Body of pancreas (tissue), 4 donors: Measurements from ENCODE around the gene TMEM92.

Experiments
- CTCF ChIP-seq, 7 experiments: fragments of 450-650 bp in 4 of 7; fragments of 200-600 bp in 3 of 7; sonication (generic) in 3 of 7; IDR thresholded peaks; one replicate each; pipeline ENCODE4 v1.5.1; 2016 to 2019; ENCODE audit warnings: antibody characterized with exemption in 7 of 7
- POLR2A ChIP-seq, 3 donors: fragments of 450-650 bp; IDR thresholded peaks; one replicate each; pipeline ENCODE4 v1.6.1; 2016; ENCODE audit warnings: antibody characterized with exemption in 3 of 3, mild to moderate bottlenecking in 2 of 3

- TF ChIP-seq CTCF (IDR thresholded peaks at IDR 0.05) (no peak), POLR2A (IDR thresholded peaks at IDR 0.05) (no peak)
Measured at GRCh38 chr17:50319306-50320004, 45.2 kb downstream of the TMEM92 start.
